HEK293 (cell line): Measurements from ENCODE around the gene SUMF1.

Source experiments
- CTCF ChIP-seq: fragments of 450-650 bp; formaldehyde crosslinking; IDR thresholded peaks from 2 replicates; pipeline ENCODE4 v1.5.1; 2016; ENCODE audit warnings: missing biosample characterization, missing genetic modification characterization
- OVOL3 ChIP-seq: fragments of 450-650 bp; formaldehyde crosslinking; IDR thresholded peaks from 2 replicates; pipeline ENCODE4 v1.5.1; 2016; ENCODE audit warnings: missing biosample characterization, missing genetic modification characterization
- PATZ1 ChIP-seq: fragments of 450-650 bp; formaldehyde crosslinking; IDR thresholded peaks from 2 replicates; pipeline ENCODE4 v1.5.1; 2016; ENCODE audit warnings: missing biosample characterization, missing genetic modification characterization
- PRDM4 ChIP-seq: fragments of 450-650 bp; formaldehyde crosslinking; IDR thresholded peaks from 2 replicates; pipeline ENCODE4 v1.5.1; 2017; ENCODE audit warnings: missing biosample characterization, missing genetic modification characterization
- TRIM28 ChIP-seq: IDR thresholded peaks from 2 replicates; pipeline ENCODE4 v1.6.1; 2011; ENCODE audit warnings: low read length, control low read depth, borderline replicate concordance
- ZBTB1 ChIP-seq: fragments of 450-650 bp; formaldehyde crosslinking; IDR thresholded peaks from 2 replicates; pipeline ENCODE4 v1.5.1; 2016; ENCODE audit warnings: missing biosample characterization, missing genetic modification characterization
- ZBTB26 ChIP-seq: fragments of 450-650 bp; formaldehyde crosslinking; optimal IDR thresholded peaks from 2 replicates; pipeline ENCODE3; 2016; ENCODE audit warnings: missing biosample characterization, mild to moderate bottlenecking, missing genetic modification characterization
- ZBTB44 ChIP-seq: fragments of 450-650 bp; IDR thresholded peaks from 2 replicates; pipeline ENCODE4 v1.5.1; 2018; ENCODE audit warnings: missing biosample characterization, mild to moderate bottlenecking, missing genetic modification characterization
- ZNF302 ChIP-seq: fragments of 450-650 bp; formaldehyde crosslinking; IDR thresholded peaks from 2 replicates; pipeline ENCODE4 v1.5.1; 2016; ENCODE audit warnings: missing biosample characterization, missing genetic modification characterization, low read depth
- ZNF449 ChIP-seq: fragments of 450-650 bp; formaldehyde crosslinking; IDR thresholded peaks from 2 replicates; pipeline ENCODE4 v1.5.1; 2017; ENCODE audit warnings: missing biosample characterization, mild to moderate bottlenecking, missing genetic modification characterization, moderate library complexity
- ZNF513 ChIP-seq: fragments of 450-650 bp; IDR thresholded peaks from 2 replicates; pipeline ENCODE4 v1.5.1; 2018; ENCODE audit warnings: missing biosample characterization, missing genetic modification characterization
- ZNF639 ChIP-seq: fragments of 450-650 bp; formaldehyde crosslinking; IDR thresholded peaks from 2 replicates; pipeline ENCODE4 v1.5.1; 2016; ENCODE audit warnings: missing biosample characterization, missing genetic modification characterization

GRCh38 chr3:4373669-4374068 is 93.4 kb downstream of the SUMF1 start:
- no peak for TF ChIP-seq PRDM4
- no peak for TF ChIP-seq ZNF302 (tag by site-specific recombination)
- TF ChIP-seq CTCF (tag by site-specific recombination): no peak
- no peak for TF ChIP-seq ZBTB26 (tag by site-specific recombination)
- no peak for TF ChIP-seq OVOL3 (tag by site-specific recombination)
- no peak for TF ChIP-seq ZNF639 (tag by site-specific recombination)
- TF ChIP-seq PATZ1: no peak
- no peak for TF ChIP-seq ZNF449 (tag by site-specific recombination)
- TF ChIP-seq ZBTB44 (tag by site-specific recombination): no peak
- TF ChIP-seq ZNF513 (tag by site-specific recombination): no peak
- no peak for TF ChIP-seq ZBTB1 (tag by site-specific recombination)
- TF ChIP-seq TRIM28: no peak
